MM.1S (cell line): ENCODE measurements around the gene CRKL.

ENCODE experiments used
- EZH2 ChIP-seq: fragments of 300-600 bp; sonication (generic); optimal IDR thresholded peaks from 2 replicates; pipeline ENCODE3; 2017; ENCODE audit warnings: low read depth, mild to moderate bottlenecking, antibody characterized with exemption, low read length, mixed read lengths
- EZH2phosphoT487 ChIP-seq: fragments of 300-600 bp; sonication (generic); IDR thresholded peaks from 2 replicates; pipeline ENCODE4 v1.6.1; 2018; ENCODE audit warnings: antibody characterized with exemption, low read length
- TF ChIP-seq, protein P1 (sequence below): fragments of 300-600 bp; sonication (generic); IDR thresholded peaks from 2 replicates; pipeline ENCODE4 v1.5.1; 2016; ENCODE audit warnings: antibody characterized with exemption, low read length, mixed read lengths

DNA sequence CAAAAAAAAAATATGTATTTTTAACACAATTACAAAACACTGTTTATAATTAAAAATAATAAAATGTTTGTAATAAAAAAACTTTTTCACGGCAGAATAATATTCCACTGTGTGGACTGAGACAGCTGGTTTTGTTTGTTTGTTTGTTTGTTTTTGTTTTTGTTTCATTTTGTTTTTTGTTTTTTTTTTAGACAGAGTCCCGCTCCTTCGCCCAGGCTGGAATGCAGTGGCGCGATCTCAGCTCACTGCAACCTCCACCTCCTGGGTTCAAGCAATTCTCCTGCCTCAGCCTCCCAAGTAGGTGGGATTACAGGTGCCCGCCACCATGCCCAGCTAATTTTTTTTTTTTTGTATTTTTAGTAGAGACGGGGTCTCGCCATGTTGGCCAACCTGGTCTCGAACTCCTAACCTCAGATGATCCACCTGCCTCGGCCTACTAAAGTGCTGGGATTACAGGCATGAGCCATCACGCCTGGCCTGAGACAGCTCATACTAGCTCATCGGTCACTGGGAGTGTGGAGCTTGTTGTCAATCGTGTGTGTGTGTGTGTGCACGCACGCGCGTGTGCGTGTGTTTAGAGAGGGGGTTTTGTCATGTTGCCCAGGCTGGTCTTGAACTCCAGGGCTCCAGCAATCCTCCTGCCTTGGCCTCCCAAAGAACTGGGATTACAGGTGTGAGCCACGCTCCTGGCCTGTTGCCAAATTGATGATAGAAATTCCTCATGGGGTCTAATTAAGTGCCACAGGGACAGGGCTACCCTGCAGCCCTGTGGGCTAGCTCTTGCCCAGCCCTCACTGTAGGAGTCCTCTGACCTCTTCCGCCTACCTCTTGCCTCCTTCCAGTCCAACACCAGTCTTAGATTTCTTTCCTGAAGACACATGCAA lies 42.6 kb downstream of the CRKL start:
- TF ChIP-seq, protein P1, sequence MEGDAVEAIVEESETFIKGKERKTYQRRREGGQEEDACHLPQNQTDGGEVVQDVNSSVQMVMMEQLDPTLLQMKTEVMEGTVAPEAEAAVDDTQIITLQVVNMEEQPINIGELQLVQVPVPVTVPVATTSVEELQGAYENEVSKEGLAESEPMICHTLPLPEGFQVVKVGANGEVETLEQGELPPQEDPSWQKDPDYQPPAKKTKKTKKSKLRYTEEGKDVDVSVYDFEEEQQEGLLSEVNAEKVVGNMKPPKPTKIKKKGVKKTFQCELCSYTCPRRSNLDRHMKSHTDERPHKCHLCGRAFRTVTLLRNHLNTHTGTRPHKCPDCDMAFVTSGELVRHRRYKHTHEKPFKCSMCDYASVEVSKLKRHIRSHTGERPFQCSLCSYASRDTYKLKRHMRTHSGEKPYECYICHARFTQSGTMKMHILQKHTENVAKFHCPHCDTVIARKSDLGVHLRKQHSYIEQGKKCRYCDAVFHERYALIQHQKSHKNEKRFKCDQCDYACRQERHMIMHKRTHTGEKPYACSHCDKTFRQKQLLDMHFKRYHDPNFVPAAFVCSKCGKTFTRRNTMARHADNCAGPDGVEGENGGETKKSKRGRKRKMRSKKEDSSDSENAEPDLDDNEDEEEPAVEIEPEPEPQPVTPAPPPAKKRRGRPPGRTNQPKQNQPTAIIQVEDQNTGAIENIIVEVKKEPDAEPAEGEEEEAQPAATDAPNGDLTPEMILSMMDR, result no peak
- TF ChIP-seq EZH2, result no peak
- TF ChIP-seq EZH2phosphoT487, result no peak
